AG04449 (cell line): ENCODE data around the gene ADGRF1.

ENCODE experiments used
- CTCF ChIA-PET: fragments of 350-600 bp; formaldehyde crosslinking; extraction: SDS; loops from one replicate; lab custom pipeline; 2021; ENCODE audit warnings: antibody characterized with exemption; lab: Yijun Ruan, JAX
- POLR2A ChIA-PET: fragments of 400-600, 350-600 bp; formaldehyde crosslinking; extraction: SDS; loops from one replicate; lab custom pipeline; 2020; ENCODE audit warnings: antibody characterized with exemption, inconsistent platforms; lab: Yijun Ruan, JAX
- DNase-seq: peaks from one replicate; pipeline ENCODE4 v3.0.0-alpha.2; 2010; ENCODE audit warnings: low read depth, low spot score
- H3K4me3 ChIP-seq: 2 replicates; pipeline ENCODE4 v1.5.1; 2011; ENCODE audit warnings: low read depth, mild to moderate bottlenecking, control low read depth, low read length
- CTCF ChIP-seq: IDR thresholded peaks from one replicate; pipeline ENCODE4 v1.5.1; 2011; ENCODE audit warnings: mild to moderate bottlenecking, moderate library complexity, low read length, control low read depth, inconsistent platforms; ENCODE audit not compliant: insufficient read depth; ENCODE audit errors: missing control alignments

Gene ADGRF1

GRCh38 chr6:47029865-47030561 is 12.1 kb downstream of the ADGRF1 start:
- no peak overlapping the region for H3K4me3 ChIP-seq
- ChIA-PET POLR2A (no interaction called here), CTCF (no interaction called here)
- DNase-seq = no peak
- no peak for TF ChIP-seq CTCF

DNA sequence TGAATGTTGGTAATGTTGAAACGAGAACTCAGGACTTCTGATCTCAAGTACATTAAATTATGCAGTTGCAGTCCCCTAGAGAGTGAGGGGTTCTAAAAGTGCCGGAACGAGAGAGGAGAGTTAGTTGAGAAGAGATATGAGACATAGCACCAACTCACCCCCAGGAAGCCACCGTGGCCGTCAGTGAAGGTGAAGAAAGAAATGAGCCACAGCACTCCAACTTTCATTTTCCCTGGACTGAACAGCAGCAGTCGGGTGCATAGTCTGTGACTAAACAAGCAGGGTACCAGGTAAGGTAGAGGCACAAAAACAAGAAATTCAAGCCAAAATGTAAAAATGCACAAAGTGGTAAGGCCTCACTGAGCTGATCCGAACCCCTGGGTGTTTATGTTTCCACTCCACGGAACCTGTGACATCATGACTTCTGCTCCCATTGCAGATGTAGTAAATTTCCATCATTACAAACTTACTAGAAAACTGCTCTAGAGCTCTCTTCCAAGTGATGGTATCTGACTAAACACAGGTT is 13.2 kb downstream of the ADGRF1 start:
- H3K4me3 ChIP-seq = no peak overlapping the region
- POLR2A ChIA-PET = no interaction called here
- TF ChIP-seq CTCF = no peak
- CTCF ChIA-PET = no interaction called here
- no peak for DNase-seq

DNA sequence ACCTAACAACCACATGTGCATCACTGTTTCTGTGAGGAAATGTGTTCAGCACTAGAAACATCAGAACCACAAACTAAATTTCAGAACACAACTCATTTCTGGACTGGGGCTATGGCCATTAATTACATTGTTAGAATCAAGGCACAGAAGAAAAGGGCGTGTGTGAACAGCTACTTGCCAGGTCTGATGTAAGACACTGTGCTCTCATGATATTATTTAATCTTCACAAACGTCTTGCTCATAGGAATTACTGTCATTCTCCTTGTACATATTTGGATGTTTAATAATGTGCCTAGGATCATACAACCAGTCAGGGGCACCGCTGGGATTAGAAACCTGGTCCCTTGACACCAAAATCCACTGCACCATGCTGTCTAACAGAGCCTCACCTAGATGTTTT is 14.8 kb downstream of the ADGRF1 start:
- CTCF ChIA-PET = interaction anchor here (0.6 kb wide), 1 partner anchor 282 kb away, joined by 3 read pairs; the partner anchor contains the start of gene TNFRSF21
- DNase-seq = no peak
- TF ChIP-seq CTCF = no peak
- POLR2A ChIA-PET = no interaction called here
- H3K4me3 ChIP-seq = no peak overlapping the region

DNA sequence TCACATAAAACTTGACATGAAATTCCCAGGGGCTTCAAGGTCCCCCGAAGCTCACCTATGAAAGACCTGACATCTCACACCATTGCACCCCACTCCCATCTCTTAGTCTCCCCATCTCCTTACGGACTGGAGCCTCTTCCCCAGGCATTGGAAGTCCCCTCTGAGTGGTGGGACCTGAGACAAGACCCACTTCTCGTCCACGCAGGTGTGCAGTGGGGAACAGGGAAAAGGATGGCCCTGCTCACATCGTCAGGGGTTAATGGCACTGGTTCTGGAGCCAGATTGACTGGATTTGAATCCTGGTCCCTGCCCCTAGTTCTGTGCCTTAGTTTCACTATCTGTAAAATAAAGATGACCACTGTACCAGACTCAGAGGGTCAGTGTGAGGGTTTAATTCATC is 15.5 kb downstream of the ADGRF1 start:
- POLR2A ChIA-PET = no interaction called here
- CTCF ChIA-PET = interaction anchor here (0.6 kb wide), 1 partner anchor 283 kb away, joined by 3 read pairs; the partner anchor contains the start of gene TNFRSF21
- no peak for TF ChIP-seq CTCF
- no peak overlapping the region for H3K4me3 ChIP-seq
- DNase-seq = no peak

- POLR2A ChIA-PET = no interaction called here
These were observed 18.6 kb downstream of the ADGRF1 start for GRCh38 chr6:47023573-47023972.

More at GRCh38 chr6:47023573-47023972, 18.6 kb downstream of the ADGRF1 start:
- no peak for DNase-seq
- H3K4me3 ChIP-seq = no peak overlapping the region
- TF ChIP-seq CTCF = no peak
- CTCF ChIA-PET = interaction anchor here (0.9 kb wide), 1 partner anchor 9 kb away, joined by 3 read pairs; no protein-coding TSS in a partner anchor
